ENCODE data around the gene PRKAG1.

GRCh38 chr12:48978741-48979601, 39.6 kb downstream of the PRKAG1 start:
- TF ChIP-seq CTCF (IDR thresholded peaks at IDR 0.05) (no peak), POLR2A (IDR thresholded peaks at IDR 0.05) (no peak)

All from Peyer's patch (tissue), 4 donors.